H9 (cell line): Measurements from ENCODE around the gene SYT17. TPM values are rescaled to one million over a fixed set of nuclear protein-coding genes. Genes with fewer than 3 reads are reported as not detected.

Source experiments
- DNase-seq: peaks from one replicate; pipeline ENCODE4 v3.0.0-alpha.2; 2017
- H2AFZ ChIP-seq: one replicate; pipeline ENCODE4 v1.6.1; 2013; ENCODE audit warnings: mild to moderate bottlenecking, low read length, control low read depth, moderate library complexity
- H2AK5ac ChIP-seq: 2 replicates; pipeline ENCODE4 v1.6.1; 2013; ENCODE audit warnings: low read length, control low read depth, mixed read lengths; ENCODE audit not compliant: insufficient read length
- H2BK120ac ChIP-seq: one replicate; pipeline ENCODE4 v1.6.1; 2013; ENCODE audit warnings: low read depth, mild to moderate bottlenecking, low read length, control low read depth, inconsistent platforms; ENCODE audit not compliant: poor library complexity, severe bottlenecking
- H2BK12ac ChIP-seq: 2 replicates; pipeline ENCODE4 v1.6.1; 2013; ENCODE audit warnings: low read length, control low read depth, mixed read lengths, low read depth; ENCODE audit not compliant: insufficient read length
- H2BK15ac ChIP-seq: 2 replicates; pipeline ENCODE4 v1.6.1; 2013; ENCODE audit warnings: low read depth, low read length, control low read depth
- H2BK20ac ChIP-seq: one replicate; pipeline ENCODE4 v1.6.1; 2013; ENCODE audit warnings: low read depth, mild to moderate bottlenecking, low read length, control low read depth, inconsistent platforms; ENCODE audit not compliant: poor library complexity, severe bottlenecking
- H2BK5ac ChIP-seq: 2 replicates; pipeline ENCODE4 v1.6.1; 2013; ENCODE audit warnings: low read length, control low read depth, mixed read lengths; ENCODE audit not compliant: insufficient read length
- H3K14ac ChIP-seq: 2 replicates; pipeline ENCODE4 v1.6.1; 2013; ENCODE audit warnings: low read length, control low read depth; ENCODE audit not compliant: insufficient read depth
- H3K18ac ChIP-seq: 2 replicates; pipeline ENCODE4 v1.6.1; 2013; ENCODE audit warnings: low read depth, mild to moderate bottlenecking, mixed read lengths, low read length, control low read depth; ENCODE audit not compliant: insufficient read length
- H3K23ac ChIP-seq: 2 replicates; pipeline ENCODE4 v1.6.1; 2013; ENCODE audit warnings: low read length, control low read depth, mixed read lengths, low read depth; ENCODE audit not compliant: insufficient read length
- H3K23me2 ChIP-seq: 2 replicates; pipeline ENCODE4 v1.6.1; 2013; ENCODE audit warnings: low read depth, mild to moderate bottlenecking, mixed read lengths, low read length, control low read depth; ENCODE audit not compliant: insufficient read length, poor library complexity, severe bottlenecking
- H3K27ac ChIP-seq: 2 replicates; pipeline ENCODE4 v1.5.1; 2013; ENCODE audit warnings: low read length, control low read depth, mixed read lengths, low read depth; ENCODE audit not compliant: insufficient read length
- H3K27me3 ChIP-seq: 2 replicates; pipeline ENCODE4 v1.6.1; 2013; ENCODE audit warnings: low read length, control low read depth, inconsistent platforms; ENCODE audit not compliant: insufficient read depth
- H3K4ac ChIP-seq: 2 replicates; pipeline ENCODE4 v1.6.1; 2013; ENCODE audit warnings: low read depth, mild to moderate bottlenecking, control low read depth, inconsistent platforms, low read length, moderate library complexity
- H3K4me1 ChIP-seq: 2 replicates; pipeline ENCODE4 v1.6.1; 2013; ENCODE audit warnings: low read length, control low read depth, inconsistent platforms; ENCODE audit not compliant: insufficient read depth
- H3K4me2 ChIP-seq: 2 replicates; pipeline ENCODE4 v1.6.1; 2013; ENCODE audit warnings: low read length, control low read depth, mixed read lengths; ENCODE audit not compliant: insufficient read length, insufficient read depth
- H3K56ac ChIP-seq: 2 replicates; pipeline ENCODE4 v1.6.1; 2013; ENCODE audit warnings: low read depth, mild to moderate bottlenecking, mixed read lengths, low read length, control low read depth; ENCODE audit not compliant: insufficient read length
- H3K79me1 ChIP-seq: 2 replicates; pipeline ENCODE4 v1.6.1; 2013; ENCODE audit warnings: low read depth, mild to moderate bottlenecking, moderate library complexity, low read length, control low read depth, inconsistent platforms; ENCODE audit not compliant: insufficient read depth, poor library complexity, severe bottlenecking
- H3K79me2 ChIP-seq: 2 replicates; pipeline ENCODE4 v1.6.1; 2013; ENCODE audit warnings: low read length, control low read depth, inconsistent platforms; ENCODE audit not compliant: insufficient read depth
- H3K9ac ChIP-seq: 2 replicates; pipeline ENCODE4 v1.6.1; 2013; ENCODE audit warnings: low read length, control low read depth, mixed read lengths; ENCODE audit not compliant: insufficient read length; ENCODE audit errors: extremely low read depth
- H3K9me3 ChIP-seq: one replicate; pipeline ENCODE4 v1.6.1; 2013; ENCODE audit warnings: low read depth, low read length, inconsistent platforms; ENCODE audit not compliant: control insufficient read depth
- H3T11ph ChIP-seq: one replicate; pipeline ENCODE4 v1.6.1; 2013; ENCODE audit warnings: mild to moderate bottlenecking, low read length, control low read depth, inconsistent platforms
- H4K20me1 ChIP-seq: one replicate; pipeline ENCODE4 v1.6.1; 2013; ENCODE audit not compliant: control insufficient read depth, insufficient read length, insufficient read depth
- H4K5ac ChIP-seq: 2 replicates; pipeline ENCODE4 v1.6.1; 2013; ENCODE audit warnings: low read depth, mild to moderate bottlenecking, mixed read lengths, low read length, control low read depth; ENCODE audit not compliant: insufficient read length
- H4K8ac ChIP-seq: replicated peaks from 2 replicates; pipeline ENCODE4 v1.6.1; 2013; ENCODE audit warnings: low read length, control low read depth, mixed read lengths, low read depth; ENCODE audit not compliant: insufficient read length
- H4K91ac ChIP-seq: 2 replicates; pipeline ENCODE4 v1.6.1; 2013; ENCODE audit warnings: low read depth, mild to moderate bottlenecking, moderate library complexity, mixed read lengths, low read length, control low read depth; ENCODE audit not compliant: insufficient read length
- H3K27ac Mint-ChIP-seq, 3 experiments: 2 replicates in 2 of 3; 3 replicates in 1 of 3; pipeline ENCODE4 v1.8.0; 2020 to 2021; ENCODE audit warnings: mixed read lengths in 3 of 3, mild to moderate bottlenecking in 1 of 3, moderate library complexity in 1 of 3
- H3K27me3 Mint-ChIP-seq: 2 replicates; pipeline ENCODE4 v1.8.0; 2021; ENCODE audit warnings: low read depth, mild to moderate bottlenecking, moderate library complexity, mixed read lengths
- H3K36me3 Mint-ChIP-seq, 3 experiments: 2 replicates in 2 of 3; 3 replicates in 1 of 3; pipeline ENCODE4 v1.8.0; 2020 to 2021; ENCODE audit warnings: low read depth in 3 of 3, mixed read lengths in 3 of 3; ENCODE audit not compliant: insufficient read depth in 1 of 3
- H3K4me1 Mint-ChIP-seq, 2 experiments: 2 replicates each; pipeline ENCODE4 v1.8.0; 2020; ENCODE audit warnings: mixed read lengths in 2 of 2
- H3K4me3 Mint-ChIP-seq, 2 experiments: 2 replicates in 1 of 2; 3 replicates in 1 of 2; pipeline ENCODE4 v1.8.0; 2020 to 2021; ENCODE audit warnings: mild to moderate bottlenecking in 2 of 2, mixed read lengths in 2 of 2, moderate library complexity in 1 of 2
- H3K9me3 Mint-ChIP-seq, 2 experiments: 2 replicates in 1 of 2; 3 replicates in 1 of 2; pipeline ENCODE4 v1.8.0; 2020; ENCODE audit warnings: mild to moderate bottlenecking in 2 of 2, mixed read lengths in 2 of 2, moderate library complexity in 1 of 2
- total RNA-seq: library from RNA; stranded (reverse); gene quantifications from 2 replicates; pipeline ENCODE4 v1.2.1, GENCODE V29; 2021
- TF ChIP-seq, protein P1 (sequence below): fragments of 200-600 bp; sonication (generic); conservative IDR thresholded peaks from 3 replicates; pipeline ENCODE4 v1.8.0; 2021; ENCODE audit warnings: antibody characterized with exemption, mild to moderate bottlenecking

Gene SYT17
- total RNA-seq, 1 experiment from 2014 or later = 3.0 TPM

DNA sequence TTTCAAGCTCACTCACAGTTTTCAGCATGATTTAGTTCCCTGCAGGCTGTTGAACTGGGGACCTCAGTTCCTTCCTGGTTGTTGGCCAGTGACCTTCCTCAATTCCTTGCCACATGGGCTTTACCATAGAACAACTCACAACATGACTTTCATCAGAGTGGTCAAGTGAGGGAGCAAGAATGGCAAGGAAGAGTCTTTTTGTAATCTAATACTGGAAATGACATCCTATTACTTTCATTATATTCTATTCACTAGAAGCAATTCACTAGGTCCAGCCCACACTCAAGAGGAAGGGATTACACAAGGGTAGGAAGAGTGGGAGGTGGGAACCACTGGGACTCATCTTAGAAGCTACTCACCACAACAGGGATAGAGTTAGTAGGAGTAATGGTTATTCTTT, 57.6 kb downstream of the SYT17 start:
- Histone ChIP-seq H2BK12ac (no peak overlapping the region), H3K9me3 (peaks cover 6% of the 10 kb centered on the region), H3K23me2 (no peaks in the 10 kb centered on the region), H3K14ac (no peak overlapping the region), H3K27ac (no peak overlapping the region), H3K4me1 (no peaks in the 10 kb centered on the region; the same call in 1 of the 2 replicates), H2AFZ (no peak overlapping the region), H3K23ac (no peak overlapping the region), H3T11ph (no peak overlapping the region), H4K91ac (no peak overlapping the region), H2BK5ac (no peak overlapping the region), H2AK5ac (no peak overlapping the region), H4K20me1 (no peaks in the 10 kb centered on the region), H3K27me3 (no peaks in the 10 kb centered on the region), H3K4me2 (no peak overlapping the region), H2BK20ac (no peak overlapping the region), H2BK15ac (no peak overlapping the region), H3K79me1 (no peaks in the 10 kb centered on the region), H3K18ac (no peak overlapping the region), H3K79me2 (no peaks in the 10 kb centered on the region), H4K5ac (no peak overlapping the region), H2BK120ac (no peak overlapping the region), H4K8ac (no peak overlapping the region), H3K9ac (no peak overlapping the region), H3K4ac (no peak overlapping the region), H3K56ac (no peak overlapping the region)
- H3K36me3 Mint-ChIP-seq = peaks cover 13 to 16% (median 15%) of the 10 kb centered on the region in 3 experiments; a peak in 6 of 7 replicates
- no peak overlapping the region for H3K27ac Mint-ChIP-seq
- no peaks in the 10 kb centered on the region for H3K27me3 Mint-ChIP-seq
- no peak for DNase-seq
- H3K9me3 Mint-ChIP-seq = peaks cover 0 to 3% of the 10 kb centered on the region in 2 experiments; a peak in 1 of 5 replicates
- peaks cover 13% of the 10 kb centered on the region in 2 experiments for H3K4me1 Mint-ChIP-seq
- no peak overlapping the region for H3K4me3 Mint-ChIP-seq
- TF ChIP-seq, protein P1, sequence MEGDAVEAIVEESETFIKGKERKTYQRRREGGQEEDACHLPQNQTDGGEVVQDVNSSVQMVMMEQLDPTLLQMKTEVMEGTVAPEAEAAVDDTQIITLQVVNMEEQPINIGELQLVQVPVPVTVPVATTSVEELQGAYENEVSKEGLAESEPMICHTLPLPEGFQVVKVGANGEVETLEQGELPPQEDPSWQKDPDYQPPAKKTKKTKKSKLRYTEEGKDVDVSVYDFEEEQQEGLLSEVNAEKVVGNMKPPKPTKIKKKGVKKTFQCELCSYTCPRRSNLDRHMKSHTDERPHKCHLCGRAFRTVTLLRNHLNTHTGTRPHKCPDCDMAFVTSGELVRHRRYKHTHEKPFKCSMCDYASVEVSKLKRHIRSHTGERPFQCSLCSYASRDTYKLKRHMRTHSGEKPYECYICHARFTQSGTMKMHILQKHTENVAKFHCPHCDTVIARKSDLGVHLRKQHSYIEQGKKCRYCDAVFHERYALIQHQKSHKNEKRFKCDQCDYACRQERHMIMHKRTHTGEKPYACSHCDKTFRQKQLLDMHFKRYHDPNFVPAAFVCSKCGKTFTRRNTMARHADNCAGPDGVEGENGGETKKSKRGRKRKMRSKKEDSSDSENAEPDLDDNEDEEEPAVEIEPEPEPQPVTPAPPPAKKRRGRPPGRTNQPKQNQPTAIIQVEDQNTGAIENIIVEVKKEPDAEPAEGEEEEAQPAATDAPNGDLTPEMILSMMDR = no peak
